DOHH2 (cell line): ENCODE measurements around the gene ANTXRL.

Experiments used
- H3F3A ChIP-seq: fragments of 200-600 bp; sonication (generic), shearing (Covaris generic); 2 replicates; pipeline ENCODE4 v1.6.0; 2016; ENCODE audit warnings: antibody characterized with exemption, mild to moderate bottlenecking; ENCODE audit not compliant: control insufficient read depth, insufficient read depth
- H3K27ac ChIP-seq: fragments of 200-600 bp; sonication (generic); 2 replicates; pipeline ENCODE4 v1.5.1; 2014; ENCODE audit warnings: low read depth, mild to moderate bottlenecking, low read length, moderate library complexity
- H3K27me3 ChIP-seq: fragments of 200-600 bp; sonication (generic); 2 replicates; pipeline ENCODE4 v1.6.1; 2014; ENCODE audit warnings: mild to moderate bottlenecking, low read length, mixed read lengths; ENCODE audit not compliant: control insufficient read depth
- H3K36me3 ChIP-seq: fragments of 200-600 bp; sonication (generic); 2 replicates; pipeline ENCODE4 v1.6.1; 2014; ENCODE audit warnings: mild to moderate bottlenecking, low read length, moderate library complexity, mixed read lengths; ENCODE audit not compliant: control insufficient read depth
- H3K4me1 ChIP-seq: fragments of 200-600 bp; sonication (generic); 2 replicates; pipeline ENCODE4 v1.6.1; 2014; ENCODE audit warnings: mild to moderate bottlenecking, low read length, mixed read lengths; ENCODE audit not compliant: control insufficient read depth
- H3K4me2 ChIP-seq: fragments of 200-600 bp; sonication (generic); 2 replicates; pipeline ENCODE4 v1.6.0; 2014; ENCODE audit warnings: mild to moderate bottlenecking, low read length, moderate library complexity
- H3K4me3 ChIP-seq: fragments of 200-600 bp; sonication (generic); 2 replicates; pipeline ENCODE4 v1.5.1; 2014; ENCODE audit warnings: mild to moderate bottlenecking, low read length, mixed read lengths
- H3K79me2 ChIP-seq: fragments of 200-600 bp; sonication (generic); 2 replicates; pipeline ENCODE4 v1.6.1; 2014; ENCODE audit warnings: mild to moderate bottlenecking, low read length, mixed read lengths; ENCODE audit not compliant: control insufficient read depth
- H3K9me2 ChIP-seq: fragments of 200-600 bp; sonication (generic); replicated peaks from 2 replicates; pipeline ENCODE4 v1.6.1; 2014; ENCODE audit warnings: mild to moderate bottlenecking, low read length, mixed read lengths; ENCODE audit not compliant: control insufficient read depth
- H3K9me3 ChIP-seq: fragments of 200-600 bp; sonication (generic); 2 replicates; pipeline ENCODE4 v1.6.1; 2014; ENCODE audit warnings: antibody characterized with exemption, low read length, mixed read lengths; ENCODE audit not compliant: control insufficient read depth, insufficient read depth
- H4K20me1 ChIP-seq: fragments of 200-600 bp; sonication (generic); 2 replicates; pipeline ENCODE4 v1.6.0; 2014; ENCODE audit warnings: low read depth, mild to moderate bottlenecking, antibody characterized with exemption, low read length, moderate library complexity; ENCODE audit not compliant: control insufficient read depth, insufficient read depth
- EZH2phosphoT487 ChIP-seq: fragments of 200-600 bp; sonication (generic); IDR thresholded peaks from 2 replicates; pipeline ENCODE4 v1.6.1; 2017; ENCODE audit warnings: borderline replicate concordance, mild to moderate bottlenecking, antibody characterized with exemption, low read length, moderate library complexity, mixed read lengths
- TF ChIP-seq, protein P1 (sequence below): fragments of 200-600 bp; sonication (generic); IDR thresholded peaks from one replicate; pipeline ENCODE4 v1.5.1; 2014; ENCODE audit warnings: antibody characterized with exemption, mild to moderate bottlenecking, low read depth, low read length; ENCODE audit not compliant: poor library complexity, severe bottlenecking

ANTXRL gene

DNA sequence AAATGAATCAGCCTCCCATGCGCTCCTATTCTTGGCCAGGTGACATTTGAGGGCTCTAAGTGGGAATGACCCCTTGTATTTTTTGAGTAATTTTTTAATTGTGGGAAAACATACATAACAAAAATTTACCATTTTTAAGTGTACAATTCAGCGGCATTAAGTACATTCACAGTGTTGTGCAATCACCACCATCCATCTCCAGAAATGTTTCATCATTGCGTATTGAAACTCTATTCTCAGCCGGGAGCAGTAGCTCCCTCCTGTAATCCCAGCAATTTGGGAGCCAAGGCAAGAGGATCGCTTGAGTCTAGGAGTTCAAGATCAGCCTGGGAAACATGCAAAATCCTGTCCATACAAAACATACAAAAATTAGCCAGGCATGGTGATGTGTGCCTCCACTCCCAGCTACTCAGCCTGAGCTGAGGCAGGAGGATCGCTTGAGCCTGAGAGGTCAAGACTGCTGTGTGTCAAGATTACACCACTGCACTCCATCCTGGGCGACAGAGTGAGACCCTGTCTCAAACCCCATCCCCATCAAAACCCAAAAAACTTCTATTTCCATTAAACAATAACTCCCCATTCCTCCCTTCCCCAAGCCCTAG is 2.5 kb downstream of the ANTXRL start:
- TF ChIP-seq, protein P1, sequence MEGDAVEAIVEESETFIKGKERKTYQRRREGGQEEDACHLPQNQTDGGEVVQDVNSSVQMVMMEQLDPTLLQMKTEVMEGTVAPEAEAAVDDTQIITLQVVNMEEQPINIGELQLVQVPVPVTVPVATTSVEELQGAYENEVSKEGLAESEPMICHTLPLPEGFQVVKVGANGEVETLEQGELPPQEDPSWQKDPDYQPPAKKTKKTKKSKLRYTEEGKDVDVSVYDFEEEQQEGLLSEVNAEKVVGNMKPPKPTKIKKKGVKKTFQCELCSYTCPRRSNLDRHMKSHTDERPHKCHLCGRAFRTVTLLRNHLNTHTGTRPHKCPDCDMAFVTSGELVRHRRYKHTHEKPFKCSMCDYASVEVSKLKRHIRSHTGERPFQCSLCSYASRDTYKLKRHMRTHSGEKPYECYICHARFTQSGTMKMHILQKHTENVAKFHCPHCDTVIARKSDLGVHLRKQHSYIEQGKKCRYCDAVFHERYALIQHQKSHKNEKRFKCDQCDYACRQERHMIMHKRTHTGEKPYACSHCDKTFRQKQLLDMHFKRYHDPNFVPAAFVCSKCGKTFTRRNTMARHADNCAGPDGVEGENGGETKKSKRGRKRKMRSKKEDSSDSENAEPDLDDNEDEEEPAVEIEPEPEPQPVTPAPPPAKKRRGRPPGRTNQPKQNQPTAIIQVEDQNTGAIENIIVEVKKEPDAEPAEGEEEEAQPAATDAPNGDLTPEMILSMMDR, result no peak
- TF ChIP-seq EZH2phosphoT487, result no peak
- H3K27me3 ChIP-seq, result peaks cover 4% of the 10 kb centered on the region; the same call in 1 of the 2 replicates
- no peaks in the 10 kb centered on the region for H3K79me2 ChIP-seq
- H4K20me1 ChIP-seq, result no peaks in the 10 kb centered on the region
- H3K27ac ChIP-seq, result no peak overlapping the region
- no peaks in the 10 kb centered on the region for H3K9me3 ChIP-seq
- no peaks in the 10 kb centered on the region for H3F3A ChIP-seq
- peaks cover 8% of the 10 kb centered on the region for H3K4me1 ChIP-seq
- H3K36me3 ChIP-seq, result no peaks in the 10 kb centered on the region
- no peak overlapping the region for H3K4me3 ChIP-seq
- no peaks in the 10 kb centered on the region for H3K9me2 ChIP-seq
- H3K4me2 ChIP-seq, result no peak overlapping the region

DNA sequence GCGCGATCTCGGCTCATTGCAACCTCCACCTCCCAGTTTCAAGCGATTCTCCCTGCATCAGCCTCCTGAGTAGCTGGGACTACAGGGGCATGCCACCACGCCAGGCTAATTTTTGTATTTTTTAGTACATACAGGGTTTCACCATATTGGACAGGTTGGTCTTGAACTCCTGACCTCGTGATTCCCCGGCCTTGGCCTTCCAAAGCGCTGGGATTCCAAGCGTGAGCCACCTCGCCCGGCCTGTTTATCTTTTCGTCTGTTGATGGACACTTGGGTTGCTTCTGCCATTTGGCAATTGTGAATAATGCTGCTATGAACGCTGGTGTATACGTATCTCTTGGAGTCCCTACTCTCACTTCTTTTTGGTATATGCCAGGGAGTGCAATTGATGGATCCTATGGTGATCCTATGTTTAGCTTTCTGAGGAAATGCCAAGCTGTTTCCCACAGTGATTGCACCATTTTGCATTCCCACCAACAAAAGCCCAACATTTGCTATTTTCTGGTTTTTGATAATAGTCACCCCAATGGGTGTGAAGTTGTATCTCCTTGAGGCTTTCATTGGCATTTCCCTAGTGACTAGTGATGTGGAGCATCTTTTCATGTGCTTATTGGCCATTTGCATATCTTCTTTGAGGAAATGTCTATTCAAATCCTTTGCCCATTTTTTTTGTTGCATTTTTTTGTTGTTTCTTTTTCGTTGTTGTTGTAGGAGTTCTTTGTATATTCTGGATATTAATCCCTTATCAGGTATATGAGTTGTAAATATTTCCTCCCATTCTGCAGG is 3.5 kb downstream of the ANTXRL start:
- no peak overlapping the region for H3K4me3 ChIP-seq
- TF ChIP-seq, protein P1, result no peak
- no peak for TF ChIP-seq EZH2phosphoT487

DNA sequence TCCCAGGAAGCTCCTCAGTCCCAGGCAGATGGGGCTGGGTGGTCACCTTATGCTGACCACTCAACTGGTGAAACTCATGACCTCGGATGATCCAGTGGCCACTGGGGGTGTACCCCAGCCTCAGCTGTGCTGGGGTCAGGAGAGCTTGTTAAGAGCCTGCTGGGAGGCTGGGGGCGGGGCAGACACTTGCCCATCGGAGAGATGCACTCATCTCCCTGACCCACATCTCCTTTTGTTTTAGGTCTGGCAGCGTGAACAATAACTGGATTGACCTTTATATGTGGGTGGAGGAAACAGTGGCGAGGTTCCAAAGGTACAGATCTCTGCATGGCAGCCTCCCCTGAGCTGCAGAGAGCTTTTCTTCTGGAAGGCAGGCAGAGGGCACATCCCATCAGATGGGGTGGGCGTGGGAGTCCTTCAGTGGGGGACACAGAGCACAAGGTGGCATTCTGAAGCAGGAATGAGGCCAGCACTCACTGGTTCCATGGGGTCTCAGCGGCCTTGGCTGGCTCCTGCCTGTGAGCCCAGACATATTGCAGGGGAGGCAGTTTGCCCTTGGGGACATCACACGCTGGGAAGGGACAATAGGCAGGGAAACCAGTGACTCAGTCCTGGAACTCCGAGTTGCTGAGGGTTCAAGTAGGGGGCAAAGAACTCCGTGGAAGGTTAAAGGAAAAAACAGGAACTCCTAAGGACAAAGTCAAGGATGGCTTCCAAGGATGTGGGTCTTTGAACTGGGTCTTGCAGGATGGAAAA is 5.2 kb downstream of the ANTXRL start:
- Histone ChIP-seq H3K4me2 (no peak overlapping the region), H3F3A (no peaks in the 10 kb centered on the region), H3K9me2 (no peaks in the 10 kb centered on the region), H3K27me3 (peaks cover 3% of the 10 kb centered on the region; the same call in 1 of the 2 replicates), H3K9me3 (no peaks in the 10 kb centered on the region), H3K79me2 (no peaks in the 10 kb centered on the region), H3K27ac (no peak overlapping the region), H3K36me3 (no peaks in the 10 kb centered on the region), H3K4me1 (no peaks in the 10 kb centered on the region), H4K20me1 (no peaks in the 10 kb centered on the region), H3K4me3 (no peak overlapping the region)
- TF ChIP-seq, protein P1, result no peak
- TF ChIP-seq EZH2phosphoT487, result no peak

More for the DNA sequence above, 3.5 kb downstream of the ANTXRL start:
- Histone ChIP-seq H3K79me2 (no peaks in the 10 kb centered on the region), H3K9me3 (no peaks in the 10 kb centered on the region), H3K27ac (no peak overlapping the region), H3K36me3 (no peaks in the 10 kb centered on the region), H4K20me1 (no peaks in the 10 kb centered on the region), H3K4me1 (peaks cover under 1% of the 10 kb centered on the region), H3K9me2 (no peaks in the 10 kb centered on the region), H3K4me2 (no peak overlapping the region), H3K27me3 (peaks cover 3% of the 10 kb centered on the region; the same call in 1 of the 2 replicates), H3F3A (no peaks in the 10 kb centered on the region)
